Astrocyte (in vitro differentiated cells and primary cell): ENCODE measurements around the gene SLC1A3. TPM values are rescaled to one million over a fixed set of nuclear protein-coding genes. Genes with fewer than 3 reads are reported as not detected.

Experiments
- DNase-seq: peaks from one replicate; pipeline ENCODE4 v3.0.0-alpha.2; 2010; ENCODE audit warnings: low read depth
- FAIRE-seq: peaks from 2 replicates; lab custom pipeline; 2011; peaks lifted over from hg19 to GRCh38; lab: Jason Lieb, UNC
- H2AFZ ChIP-seq: 2 replicates; pipeline ENCODE4 v1.6.0; 2012; ENCODE audit warnings: low read depth, low read length, inconsistent platforms
- H3K27ac ChIP-seq: 2 replicates; pipeline ENCODE4 v1.5.1; 2011; ENCODE audit warnings: low read depth, low read length, inconsistent platforms
- H3K27me3 ChIP-seq: 2 replicates; pipeline ENCODE4 v1.6.0; 2011; ENCODE audit warnings: low read length, inconsistent platforms; ENCODE audit not compliant: insufficient read depth
- H3K36me3 ChIP-seq: 2 replicates; pipeline ENCODE4 v1.5.1; 2011; ENCODE audit warnings: low read length, inconsistent platforms; ENCODE audit not compliant: insufficient read depth
- H3K4me1 ChIP-seq: 2 replicates; pipeline ENCODE4 v1.5.1; 2011; ENCODE audit warnings: low read length, inconsistent platforms; ENCODE audit not compliant: insufficient read depth
- H3K4me2 ChIP-seq: 2 replicates; pipeline ENCODE4 v1.6.0; 2012; ENCODE audit warnings: low read length, inconsistent platforms
- H3K4me3 ChIP-seq: 2 replicates; pipeline ENCODE4 v1.5.1; 2011; ENCODE audit warnings: low read depth, mild to moderate bottlenecking, low read length, inconsistent platforms; ENCODE audit not compliant: insufficient read depth
- H3K79me2 ChIP-seq: 2 replicates; pipeline ENCODE4 v1.6.0; 2012; ENCODE audit warnings: mild to moderate bottlenecking, low read length, inconsistent platforms; ENCODE audit not compliant: insufficient read depth
- H3K9ac ChIP-seq: 2 replicates; pipeline ENCODE4 v1.6.0; 2012; ENCODE audit warnings: mild to moderate bottlenecking, low read length, inconsistent platforms
- H3K9me3 ChIP-seq: 2 replicates; pipeline ENCODE4 v1.5.1; 2012; ENCODE audit warnings: low read depth, mild to moderate bottlenecking, low read length, inconsistent platforms; ENCODE audit not compliant: insufficient read depth
- H4K20me1 ChIP-seq: 2 replicates; pipeline ENCODE4 v1.6.0; 2012; ENCODE audit warnings: low read length, inconsistent platforms; ENCODE audit not compliant: insufficient read depth
- H3K27ac Mint-ChIP-seq: one replicate; pipeline ENCODE4 v1.8.0; 2021; ENCODE audit warnings: mild to moderate bottlenecking, mixed read lengths; ENCODE audit not compliant: unreplicated experiment
- H3K27me3 Mint-ChIP-seq: one replicate; pipeline ENCODE4 v1.8.0; 2021; ENCODE audit warnings: low read depth, mixed read lengths; ENCODE audit not compliant: unreplicated experiment
- H3K36me3 Mint-ChIP-seq: one replicate; pipeline ENCODE4 v1.8.0; 2021; ENCODE audit warnings: low read depth, mixed read lengths; ENCODE audit not compliant: unreplicated experiment
- H3K4me1 Mint-ChIP-seq: one replicate; pipeline ENCODE4 v1.8.0; 2021; ENCODE audit warnings: low read depth, mixed read lengths; ENCODE audit not compliant: unreplicated experiment
- H3K4me3 Mint-ChIP-seq: one replicate; pipeline ENCODE4 v1.8.0; 2021; ENCODE audit warnings: mild to moderate bottlenecking, moderate library complexity, mixed read lengths; ENCODE audit not compliant: unreplicated experiment
- H3K9me3 Mint-ChIP-seq: one replicate; pipeline ENCODE4 v1.8.0; 2021; ENCODE audit warnings: mild to moderate bottlenecking, mixed read lengths; ENCODE audit not compliant: unreplicated experiment
- EZH2 ChIP-seq: IDR thresholded peaks from 2 replicates; pipeline ENCODE4 v1.6.1; 2012; ENCODE audit warnings: mild to moderate bottlenecking, low read length, inconsistent platforms; ENCODE audit not compliant: insufficient read depth
- total RNA-seq: library from RNA; stranded (reverse); gene quantifications from 2 replicates; pipeline ENCODE4 v1.2.1, GENCODE V29; 2021
- TF ChIP-seq, protein P1 (sequence below): IDR thresholded peaks from 2 replicates; pipeline ENCODE4 v1.5.1; 2011; ENCODE audit warnings: low read depth, mild to moderate bottlenecking, inconsistent platforms, low read length, moderate library complexity; ENCODE audit not compliant: insufficient read depth

Gene SLC1A3
- total RNA-seq, 1 donor from 2014 or later = 23.8 TPM

DNA sequence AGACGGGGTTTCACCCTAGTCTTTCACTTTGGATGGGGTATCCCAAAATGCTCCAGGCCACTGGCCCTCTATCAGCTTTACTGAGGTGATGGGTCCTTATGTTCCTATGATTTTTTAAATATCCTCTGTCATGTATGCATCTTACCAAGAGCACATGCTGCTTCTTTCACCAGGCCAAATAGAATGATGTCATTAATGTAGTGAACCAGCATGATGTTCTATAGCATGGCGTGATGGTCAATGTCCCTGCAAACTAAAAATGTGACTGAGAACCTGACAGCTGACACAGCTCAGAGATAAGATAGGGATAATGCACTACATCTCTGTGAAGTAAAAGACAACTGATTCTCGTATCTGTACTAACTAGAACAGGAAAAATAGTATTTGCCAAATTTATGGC is 103.6 kb downstream of the SLC1A3 start:
- no peaks in the 10 kb centered on the region for H3K27me3 Mint-ChIP-seq

DNA sequence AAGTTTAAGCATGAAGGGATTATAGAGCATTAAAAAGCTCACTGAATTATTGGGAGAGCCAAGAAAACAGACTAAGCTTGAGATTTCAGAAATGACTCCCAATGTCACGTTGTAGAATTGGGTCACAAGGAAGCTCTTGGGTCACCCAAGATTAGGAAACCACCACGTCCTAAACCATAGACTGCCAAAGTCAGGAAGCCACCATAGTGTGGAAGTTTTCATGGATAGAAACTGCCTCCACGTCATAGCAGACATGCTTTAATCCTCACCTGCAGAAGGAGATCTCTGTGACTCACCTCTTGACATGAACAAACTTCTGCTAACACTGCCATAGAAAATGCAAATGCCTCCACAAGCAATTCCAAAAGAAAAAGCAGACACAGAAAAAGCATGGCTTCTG is 106.3 kb downstream of the SLC1A3 start:
- H3K79me2 ChIP-seq = no peaks in the 10 kb centered on the region
- no peaks in the 10 kb centered on the region for H3K4me1 ChIP-seq
- H3K9me3 ChIP-seq = no peaks in the 10 kb centered on the region
- peaks cover 2% of the 10 kb centered on the region for H3K27me3 ChIP-seq
- no peaks in the 10 kb centered on the region for H3K27me3 Mint-ChIP-seq
- TF ChIP-seq, protein P1, sequence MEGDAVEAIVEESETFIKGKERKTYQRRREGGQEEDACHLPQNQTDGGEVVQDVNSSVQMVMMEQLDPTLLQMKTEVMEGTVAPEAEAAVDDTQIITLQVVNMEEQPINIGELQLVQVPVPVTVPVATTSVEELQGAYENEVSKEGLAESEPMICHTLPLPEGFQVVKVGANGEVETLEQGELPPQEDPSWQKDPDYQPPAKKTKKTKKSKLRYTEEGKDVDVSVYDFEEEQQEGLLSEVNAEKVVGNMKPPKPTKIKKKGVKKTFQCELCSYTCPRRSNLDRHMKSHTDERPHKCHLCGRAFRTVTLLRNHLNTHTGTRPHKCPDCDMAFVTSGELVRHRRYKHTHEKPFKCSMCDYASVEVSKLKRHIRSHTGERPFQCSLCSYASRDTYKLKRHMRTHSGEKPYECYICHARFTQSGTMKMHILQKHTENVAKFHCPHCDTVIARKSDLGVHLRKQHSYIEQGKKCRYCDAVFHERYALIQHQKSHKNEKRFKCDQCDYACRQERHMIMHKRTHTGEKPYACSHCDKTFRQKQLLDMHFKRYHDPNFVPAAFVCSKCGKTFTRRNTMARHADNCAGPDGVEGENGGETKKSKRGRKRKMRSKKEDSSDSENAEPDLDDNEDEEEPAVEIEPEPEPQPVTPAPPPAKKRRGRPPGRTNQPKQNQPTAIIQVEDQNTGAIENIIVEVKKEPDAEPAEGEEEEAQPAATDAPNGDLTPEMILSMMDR = no peak
- no peak for TF ChIP-seq EZH2
- no peaks in the 10 kb centered on the region for H3K36me3 Mint-ChIP-seq
- FAIRE-seq (no peak), DNase-seq (no peak)
- no peak overlapping the region for H3K4me3 ChIP-seq
- peaks cover 5% of the 10 kb centered on the region for H3K9me3 Mint-ChIP-seq
- no peak overlapping the region for H3K27ac Mint-ChIP-seq
- H3K4me1 Mint-ChIP-seq = no peaks in the 10 kb centered on the region
- H4K20me1 ChIP-seq = no peaks in the 10 kb centered on the region
- no peak overlapping the region for H3K27ac ChIP-seq
- no peak overlapping the region for H3K9ac ChIP-seq
- H3K4me3 Mint-ChIP-seq = no peak overlapping the region
- H3K36me3 ChIP-seq = no peaks in the 10 kb centered on the region
- H3K4me2 ChIP-seq = no peak overlapping the region
- no peak overlapping the region for H2AFZ ChIP-seq

More for the DNA sequence above, 103.6 kb downstream of the SLC1A3 start:
- Histone ChIP-seq H3K27ac (no peak overlapping the region), H4K20me1 (no peaks in the 10 kb centered on the region), H3K9me3 (no peaks in the 10 kb centered on the region), H3K4me1 (no peaks in the 10 kb centered on the region), H3K36me3 (no peaks in the 10 kb centered on the region), H3K79me2 (no peaks in the 10 kb centered on the region), H3K4me2 (no peak overlapping the region), H3K4me3 (no peak overlapping the region), H3K27me3 (no peaks in the 10 kb centered on the region), H3K9ac (no peak overlapping the region), H2AFZ (no peak overlapping the region)
- no peak for DNase-seq
- no peaks in the 10 kb centered on the region for H3K36me3 Mint-ChIP-seq
- H3K27ac Mint-ChIP-seq = no peak overlapping the region
- H3K4me3 Mint-ChIP-seq = no peak overlapping the region
- TF ChIP-seq, protein P1 = no peak
- TF ChIP-seq EZH2 = no peak
- FAIRE-seq = no peak
- no peaks in the 10 kb centered on the region for H3K4me1 Mint-ChIP-seq
- H3K9me3 Mint-ChIP-seq = peaks cover 2% of the 10 kb centered on the region

DNA sequence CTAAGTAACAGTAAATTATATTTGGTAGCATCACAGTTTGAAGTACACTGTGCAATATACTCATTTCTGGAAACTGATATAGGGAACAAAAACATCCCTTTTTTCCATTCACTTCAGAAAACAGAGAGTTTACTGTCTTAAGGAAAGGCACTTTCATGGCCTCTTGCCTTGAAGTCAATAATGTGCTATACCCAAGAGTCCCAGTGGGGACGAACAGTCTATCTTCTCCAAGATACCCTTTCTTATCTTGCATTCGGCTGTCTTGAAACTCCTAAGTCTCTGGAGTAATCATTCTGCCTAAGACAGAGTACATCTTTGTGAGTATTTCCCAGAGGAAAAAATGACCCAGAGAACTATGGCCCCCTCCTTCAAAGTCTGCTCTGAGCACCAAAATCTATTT is 107.1 kb downstream of the SLC1A3 start:
- TF ChIP-seq EZH2 = no peak
- TF ChIP-seq, protein P1 = no peak
- Mint-ChIP-seq H3K4me3 (no peak overlapping the region), H3K27ac (no peak overlapping the region), H3K36me3 (no peaks in the 10 kb centered on the region), H3K4me1 (no peaks in the 10 kb centered on the region), H3K9me3 (peaks cover 3% of the 10 kb centered on the region), H3K27me3 (no peaks in the 10 kb centered on the region)
- Histone ChIP-seq H3K36me3 (no peaks in the 10 kb centered on the region), H3K79me2 (no peaks in the 10 kb centered on the region), H3K27ac (no peak overlapping the region), H4K20me1 (no peaks in the 10 kb centered on the region), H3K9ac (no peak overlapping the region), H3K27me3 (peaks cover 8% of the 10 kb centered on the region), H3K4me3 (no peak overlapping the region), H2AFZ (no peak overlapping the region), H3K4me1 (no peaks in the 10 kb centered on the region), H3K9me3 (no peaks in the 10 kb centered on the region), H3K4me2 (no peak overlapping the region)
- no peak for FAIRE-seq
- DNase-seq = no peak
